Upper lobe of right lung (tissue), 1 donor: ENCODE results near the gene NCOA7. TPM values are rescaled to one million over a fixed set of nuclear protein-coding genes. Genes with fewer than 3 reads are reported as not detected.
"Not testable (repeated sequence)": the region's sequence is repeated elsewhere in the genome, so short reads cannot be mapped to it uniquely, and the experiment has no call there.

Experiments used
- ATAC-seq: fragments of 200-7000 bp; cut with Tn5 transposase; one replicate; pipeline ENCODE4 v1.9.1; 2020; ENCODE audit warnings: mild to moderate bottlenecking, moderate library complexity
- DNase-seq: peaks from one replicate; pipeline ENCODE4 v3.0.0-alpha.2; 2020
- H3K27ac ChIP-seq: fragments of 200-600 bp; one replicate; pipeline ENCODE4 v1.8.0; 2022
- H3K27me3 ChIP-seq: fragments of 200-600 bp; one replicate; pipeline ENCODE4 v1.8.0; 2022; ENCODE audit warnings: mild to moderate bottlenecking
- H3K36me3 ChIP-seq: fragments of 200-600 bp; one replicate; pipeline ENCODE4 v1.8.0; 2022
- H3K4me1 ChIP-seq: fragments of 200-600 bp; one replicate; pipeline ENCODE4 v1.8.0; 2022
- H3K4me3 ChIP-seq: fragments of 200-600 bp; one replicate; pipeline ENCODE4 v1.8.0; 2022; ENCODE audit warnings: mild to moderate bottlenecking
- H3K9me3 ChIP-seq: fragments of 200-600 bp; one replicate; pipeline ENCODE4 v1.8.0; 2022
- CTCF ChIP-seq: fragments of 200-600 bp; IDR thresholded peaks from one replicate; pipeline ENCODE4 v1.8.0; 2022; ENCODE audit warnings: antibody characterized with exemption
- intact Hi-C: fragments of 100-400 bp; cut with DNase I; formaldehyde crosslinking; loops from one replicate; pipeline ENCODE4 v1.11.0; 2022
- total RNA-seq: library from RNA; stranded (reverse); fragmentation: NEBNext Ultra II Directional; extraction: Animal tissue kit (Norgen Biotek cat#: 25700); gene quantifications from one replicate; pipeline ENCODE4 v1.2.1, GENCODE V29; 2021
- donor health status: DM: no; HTN: yes; CAD: no; lungs with severe emphysema.

Gene NCOA7
- total RNA-seq, 1 donor from 2014 or later, result 80.8 TPM

GRCh38 chr6:125961117-125961516, 170.4 kb downstream of the NCOA7 start:
- intact Hi-C loops, result no loop called here
- DNase-seq, result no peak
- H3K9me3 ChIP-seq, result no peaks in the 10 kb centered on the region
- ATAC-seq, result no peak
- H3K27ac ChIP-seq, result no peak overlapping the region
- TF ChIP-seq CTCF, result no peak
- H3K27me3 ChIP-seq, result no peaks in the 10 kb centered on the region
- peaks cover 19% of the 10 kb centered on the region for H3K4me1 ChIP-seq
- H3K4me3 ChIP-seq, result no peak overlapping the region
- H3K36me3 ChIP-seq, result no peaks in the 10 kb centered on the region

- Histone ChIP-seq H3K4me3 (no peak overlapping the region), H3K36me3 (peaks cover 13% of the 10 kb centered on the region), H3K9me3 (no peaks in the 10 kb centered on the region), H3K4me1 (peaks cover 17% of the 10 kb centered on the region), H3K27me3 (no peaks in the 10 kb centered on the region), H3K27ac (no peak overlapping the region)
- TF ChIP-seq CTCF, result no peak
- DNase-seq, result no peak
- intact Hi-C loops, result no loop called here
- no peak for ATAC-seq
These were observed 172.2 kb downstream of the NCOA7 start for GRCh38 chr6:125962900-125963497.

GRCh38 chr6:125963817-125964216, 173.1 kb downstream of the NCOA7 start:
- no peak for TF ChIP-seq CTCF
- DNase-seq (no peak), ATAC-seq (no peak)
- H3K9me3 ChIP-seq, result no peaks in the 10 kb centered on the region
- intact Hi-C loops, result no loop called here
- no peak overlapping the region for H3K4me3 ChIP-seq
- no peak overlapping the region for H3K27ac ChIP-seq
- peaks cover 14% of the 10 kb centered on the region for H3K36me3 ChIP-seq
- no peaks in the 10 kb centered on the region for H3K27me3 ChIP-seq
- H3K4me1 ChIP-seq, result peaks cover 9% of the 10 kb centered on the region

GRCh38 chr6:125966569-125966968, 175.8 kb downstream of the NCOA7 start:
- no peaks in the 10 kb centered on the region for H3K9me3 ChIP-seq
- H3K4me1 ChIP-seq, result no peaks in the 10 kb centered on the region
- ATAC-seq, result no peak
- H3K4me3 ChIP-seq, result no peak overlapping the region
- TF ChIP-seq CTCF, result no peak
- H3K27ac ChIP-seq, result no peak overlapping the region
- intact Hi-C loops, result no loop called here
- H3K36me3 ChIP-seq, result peaks cover 14% of the 10 kb centered on the region
- H3K27me3 ChIP-seq, result no peaks in the 10 kb centered on the region
- no peak for DNase-seq

- no peak overlapping the region for H3K27ac ChIP-seq
- no peaks in the 10 kb centered on the region for H3K9me3 ChIP-seq
- TF ChIP-seq CTCF, result no peak
- H3K4me3 ChIP-seq, result no peak overlapping the region
- H3K4me1 ChIP-seq, result no peaks in the 10 kb centered on the region
- peaks cover 19% of the 10 kb centered on the region for H3K36me3 ChIP-seq
- intact Hi-C loops, result no loop called here
- H3K27me3 ChIP-seq, result no peaks in the 10 kb centered on the region
- ATAC-seq (no peak), DNase-seq (no peak)
These were observed 177.7 kb downstream of the NCOA7 start for GRCh38 chr6:125968493-125968892.

GRCh38 chr6:125970760-125971159, 180.0 kb downstream of the NCOA7 start:
- TF ChIP-seq CTCF, result no peak
- H3K27me3 ChIP-seq, result no peaks in the 10 kb centered on the region
- H3K36me3 ChIP-seq, result peaks cover 21% of the 10 kb centered on the region
- no peak overlapping the region for H3K4me3 ChIP-seq
- no peaks in the 10 kb centered on the region for H3K4me1 ChIP-seq
- no peaks in the 10 kb centered on the region for H3K9me3 ChIP-seq
- intact Hi-C loops, result no loop called here
- DNase-seq (no peak), ATAC-seq (no peak)
- no peak overlapping the region for H3K27ac ChIP-seq

- H3K4me3 ChIP-seq, H3K4me1 ChIP-seq, DNase-seq, H3K27me3 ChIP-seq, ATAC-seq, intact Hi-C loops, H3K9me3 ChIP-seq, H3K27ac ChIP-seq: not testable (repeated sequence)
- peaks cover 14% of the 10 kb centered on the region for H3K36me3 ChIP-seq
These were observed 181.7 kb downstream of the NCOA7 start for GRCh38 chr6:125972478-125972877.
